ENCODE measurements around the gene PLGRKT. TPM values are rescaled to one million over a fixed set of nuclear protein-coding genes. Genes with fewer than 3 reads are reported as not detected.
"Not testable (repeated sequence)": the region's sequence is repeated elsewhere in the genome, so short reads cannot be mapped to it uniquely, and the experiment has no call there.

PLGRKT gene
- total and polyA plus RNA-seq, 10 donors = 12.8 to 27.9 (median 18.3) TPM

GRCh38 chr9:5352637-5353248 lies 85.0 kb downstream of the PLGRKT start:
- intact Hi-C loops (cut with DNase I; ENCODE audit: low total_unique reads) = no loop called here
- TF ChIP-seq POLR2AphosphoS5 (IDR thresholded peaks at IDR 0.05) (no peak), CTCF (IDR thresholded peaks at IDR 0.05 in 8 of 11, conservative IDR thresholded peaks at IDR 0.05 in 3 of 11) (no peak), POLR2A (IDR thresholded peaks at IDR 0.05) (no peak)
- Histone ChIP-seq H3K27ac (peak overlapping the region in 1 of 8 donors; percentile 3), H3K4me1 (peaks cover 0 to 13% (median 0%) of the 10 kb centered on the region in 6 donors), H3K27me3 (replicated peaks in 1 of 7) (no peaks in the 10 kb centered on the region), H3K9me3 (peaks cover 0 to 35% (median 22%) of the 10 kb centered on the region in 8 donors), H3K4me3 (no peak overlapping the region), H3K36me3 (peaks cover 0 to 15% (median 7%) of the 10 kb centered on the region in 6 donors)
- no peak for DNase-seq
- WGBS, 5 donors = 41 to 71% (median 54%) methylated on average over 1 of the region's 1 CpG

GRCh38 chr9:5338992-5339981 lies 98.4 kb downstream of the PLGRKT start, which contains the start of gene RLN1:
Gene RLN1, minus strand, starts transcription at chr9:5339876. Its CDS starts 130 bp downstream, at chr9:5339746.
- intact Hi-C loops (cut with DNase I; ENCODE audit: low total_unique reads); H3K9me3 ChIP-seq; H3K36me3 ChIP-seq; H3K27me3 ChIP-seq (replicated peaks in 1 of 7): not testable (repeated sequence)
- H3K4me3 ChIP-seq = peak within 1 kb of the TSS in 3 of 8 donors; percentile 12 to 55 (median 20)
- peaks cover 2 to 22% (median 8%) of the 10 kb centered on the region in 6 donors for H3K4me1 ChIP-seq
- peak; percentile 75 for DNase-seq
- WGBS, 5 donors = 21 to 28% (median 25%) methylated on average over 14 of the region's 50 CpGs
- peak within 1 kb of the TSS in 1 of 8 donors; percentile 31 for H3K27ac ChIP-seq

GRCh38 chr9:5336688-5337087 lies 101.0 kb downstream of the PLGRKT start:
- TF ChIP-seq POLR2A (IDR thresholded peaks at IDR 0.05) (no peak), CTCF (IDR thresholded peaks at IDR 0.05 in 8 of 11, conservative IDR thresholded peaks at IDR 0.05 in 3 of 11) (no peak), POLR2AphosphoS5 (IDR thresholded peaks at IDR 0.05) (no peak)
- H3K27ac ChIP-seq = peak overlapping the region in 2 of 8 donors; percentile 20 to 48
- H3K4me1 ChIP-seq = peaks cover 2 to 22% (median 8%) of the 10 kb centered on the region in 6 donors
- no peak for DNase-seq
- no peak overlapping the region for H3K4me3 ChIP-seq
- H3K9me3 ChIP-seq = no peaks in the 10 kb centered on the region
- intact Hi-C loops (cut with DNase I; ENCODE audit: low total_unique reads) = no loop called here
- H3K36me3 ChIP-seq = no peaks in the 10 kb centered on the region
- WGBS, 5 donors = 20 to 41% (median 34%) methylated on average over 4 of the region's 4 CpGs
- H3K27me3 ChIP-seq (replicated peaks in 1 of 7) = no peaks in the 10 kb centered on the region

GRCh38 chr9:5331276-5331675 lies 106.4 kb downstream of the PLGRKT start:
- intact Hi-C loops (cut with DNase I; ENCODE audit: low total_unique reads); H3K4me1 ChIP-seq; H3K4me3 ChIP-seq; H3K36me3 ChIP-seq; H3K9me3 ChIP-seq; DNase-seq; H3K27ac ChIP-seq; H3K27me3 ChIP-seq (replicated peaks in 1 of 7): not testable (repeated sequence)
- 87 to 97% (median 90%) methylated on average over 3 of the region's 3 CpGs for WGBS, 5 donors
